T-cell (primary cell): ENCODE data around the gene MKNK1. TPM values are rescaled to one million over a fixed set of nuclear protein-coding genes. Genes with fewer than 3 reads are reported as not detected.

ENCODE experiments used
- ATAC-seq, 4 experiments: fragments of 200-7000 bp in 3 of 4; fragments of 150-1000 bp in 1 of 4; cut with Tn5 transposase; replicated peaks in 1 of 4; 1 replicate in 3 of 4; 2 replicates in 1 of 4; pipeline ENCODE4 v1.10.0; 2021; ENCODE audit warnings: moderate library complexity in 3 of 4, mild to moderate bottlenecking in 2 of 4, moderate number of reproducible peaks in 1 of 4
- CTCF ChIA-PET, 2 donors: fragments of 300-600 bp; sonication (Branson Sonifier 250); formaldehyde crosslinking; loops; one replicate each; lab custom pipeline; 2022; ENCODE audit warnings: antibody characterized with exemption in 2 of 2; lab: Charles Lee
- POLR2A ChIA-PET, 2 donors: fragments of 300-600 bp; sonication (Branson Sonifier 250); formaldehyde crosslinking; loops; one replicate each; lab custom pipeline; 2022; ENCODE audit warnings: antibody characterized with exemption in 2 of 2; lab: Charles Lee
- DNase-seq, 35 experiments: peaks; one replicate each; pipeline versions ENCODE4 v3.0.0 to v3.0.0-alpha.2; 2013 to 2023
- H3K27ac ChIP-seq: one replicate; pipeline ENCODE4 v1.5.1; 2013; ENCODE audit warnings: low read length
- H3K27me3 ChIP-seq, 2 experiments: replicated peaks in 1 of 2; 1 replicate in 1 of 2; 2 replicates in 1 of 2; pipeline versions ENCODE4 v1.6.1 to v1.7.0; 2013; ENCODE audit warnings: low read length in 1 of 2, mixed read lengths in 1 of 2; ENCODE audit not compliant: control insufficient read depth in 2 of 2, insufficient read depth in 2 of 2; ENCODE audit errors: extremely low read depth in 1 of 2
- H3K36me3 ChIP-seq, 2 donors: 1 replicate in 1 of 2; 2 replicates in 1 of 2; pipeline versions ENCODE4 v1.6.1 to v1.7.0; 2013; ENCODE audit warnings: low read length in 1 of 2; ENCODE audit not compliant: control insufficient read depth in 2 of 2, insufficient read depth in 1 of 2; ENCODE audit errors: extremely low read depth in 1 of 2
- H3K4me1 ChIP-seq, 2 experiments: 1 replicate in 1 of 2; 2 replicates in 1 of 2; pipeline versions ENCODE4 v1.6.1 to v1.7.0; 2013; ENCODE audit warnings: low read length in 2 of 2, mixed read lengths in 1 of 2; ENCODE audit not compliant: insufficient read depth in 2 of 2, control insufficient read depth in 1 of 2; ENCODE audit errors: extremely low read depth in 1 of 2
- H3K4me3 ChIP-seq, 2 donors: 1 replicate in 1 of 2; 2 replicates in 1 of 2; pipeline versions ENCODE4 v1.5.1 to v1.7.0; 2013; ENCODE audit warnings: mild to moderate bottlenecking in 2 of 2, low read length in 1 of 2, moderate library complexity in 1 of 2; ENCODE audit not compliant: control insufficient read depth in 1 of 2; ENCODE audit errors: extremely low read depth in 1 of 2
- H3K9me3 ChIP-seq: 2 replicates; pipeline ENCODE4 v1.7.0; 2013
- H3K27ac Mint-ChIP-seq, 2 donors: one replicate each; pipeline ENCODE4 v1.8.0; 2020 to 2021; ENCODE audit warnings: mild to moderate bottlenecking in 2 of 2, mixed read lengths in 2 of 2
- H3K27me3 Mint-ChIP-seq, 2 donors: one replicate each; pipeline ENCODE4 v1.8.0; 2021 to 2022; ENCODE audit warnings: mixed read lengths in 2 of 2
- H3K36me3 Mint-ChIP-seq: one replicate; pipeline ENCODE4 v1.8.0; 2021; ENCODE audit warnings: mixed read lengths
- H3K4me1 Mint-ChIP-seq, 3 donors: one replicate each; pipeline ENCODE4 v1.8.0; 2020 to 2022; ENCODE audit warnings: mixed read lengths in 3 of 3, mild to moderate bottlenecking in 1 of 3
- H3K4me3 Mint-ChIP-seq, 3 donors: one replicate each; pipeline ENCODE4 v1.8.0; 2020 to 2022; ENCODE audit warnings: mild to moderate bottlenecking in 3 of 3, mixed read lengths in 3 of 3, moderate library complexity in 3 of 3
- H3K9me3 Mint-ChIP-seq, 3 donors: one replicate each; pipeline ENCODE4 v1.8.0; 2020 to 2022; ENCODE audit warnings: mixed read lengths in 3 of 3
- WGBS: methylation state at CpG from one replicate; pipeline ENCODE4 v1.1.5; 2013; ENCODE audit warnings: missing lambda C conversion rate; ENCODE audit not compliant: insufficient coverage; 5-methylcytosine and 5-hydroxymethylcytosine counted together
- total RNA-seq, 35 experiments: library from RNA in 6 of 35; stranded (reverse) in 6 of 35; fragments of 120-200 nt in 1 of 35; gene quantifications; one replicate each; pipeline versions ENCODE4 v1.2.1 to v1.2.4 and lab custom pipeline; 2013 to 2026

MKNK1 gene
- total RNA-seq, 5 donors from 2014 or later (not counting 1 experiment from before 2014, with no cell fraction given), result 41.4 to 54.5 (median 52.7) TPM

GRCh38 chr1:46638921-46639320, 34.9 kb upstream of the MKNK1 start:
- ChIA-PET POLR2A (no interaction called here), CTCF (no interaction called here)
- H3K4me1 ChIP-seq, result no peaks in the 10 kb centered on the region
- no peak overlapping the region for H3K4me3 Mint-ChIP-seq
- no peaks in the 10 kb centered on the region for H3K4me1 Mint-ChIP-seq
- no peak overlapping the region for H3K27ac ChIP-seq
- H3K27me3 ChIP-seq, result no peaks in the 10 kb centered on the region
- no peak for DNase-seq
- H3K9me3 Mint-ChIP-seq, result no peaks in the 10 kb centered on the region
- no peak for ATAC-seq
- no peaks in the 10 kb centered on the region for H3K9me3 ChIP-seq
- H3K36me3 Mint-ChIP-seq, result peaks cover 52% of the 10 kb centered on the region
- H3K36me3 ChIP-seq, result peaks cover 0 to 41% of the 10 kb centered on the region in 2 donors
- no peak overlapping the region for H3K4me3 ChIP-seq
- no peak overlapping the region for H3K27ac Mint-ChIP-seq
- no peaks in the 10 kb centered on the region for H3K27me3 Mint-ChIP-seq

- Mint-ChIP-seq H3K36me3 (peaks cover 56% of the 10 kb centered on the region), H3K27me3 (no peaks in the 10 kb centered on the region), H3K9me3 (no peaks in the 10 kb centered on the region), H3K4me1 (no peaks in the 10 kb centered on the region), H3K27ac (no peak overlapping the region), H3K4me3 (no peak overlapping the region)
- POLR2A ChIA-PET, result no interaction called here
- Histone ChIP-seq H3K27me3 (no peaks in the 10 kb centered on the region), H3K36me3 (peaks cover 0 to 43% of the 10 kb centered on the region in 2 donors), H3K4me3 (no peak overlapping the region), H3K27ac (no peak overlapping the region), H3K9me3 (no peaks in the 10 kb centered on the region), H3K4me1 (no peaks in the 10 kb centered on the region)
- CTCF ChIA-PET, result no interaction called here
- WGBS, result no CpG with 5 or more reads among the region's 2 CpGs
- DNase-seq (no peak), ATAC-seq (no peak)
Measured at GRCh38 chr1:46637444-46638083, 33.5 kb upstream of the MKNK1 start.

GRCh38 chr1:46635205-46635604, 31.1 kb upstream of the MKNK1 start:
- no peak overlapping the region for H3K27ac Mint-ChIP-seq
- 100% methylated on average over 1 of the region's 2 CpGs for WGBS
- no peak overlapping the region for H3K4me3 ChIP-seq
- H3K27me3 ChIP-seq, result no peaks in the 10 kb centered on the region
- no peak for DNase-seq
- no peak overlapping the region for H3K27ac ChIP-seq
- ATAC-seq, result no peak
- no peak overlapping the region for H3K4me3 Mint-ChIP-seq
- H3K27me3 Mint-ChIP-seq, result no peaks in the 10 kb centered on the region
- H3K36me3 Mint-ChIP-seq, result peaks cover 52% of the 10 kb centered on the region
- H3K9me3 ChIP-seq, result no peaks in the 10 kb centered on the region
- CTCF ChIA-PET, result no interaction called here
- H3K4me1 ChIP-seq, result no peaks in the 10 kb centered on the region
- POLR2A ChIA-PET, result interaction anchor here in 1 of 2 donors (0.5 kb wide), 1 partner anchor 253 kb away, joined by 3 read pairs; no protein-coding TSS in a partner anchor
- peaks cover 0 to 46% of the 10 kb centered on the region in 2 donors for H3K36me3 ChIP-seq
- no peaks in the 10 kb centered on the region for H3K4me1 Mint-ChIP-seq
- no peaks in the 10 kb centered on the region for H3K9me3 Mint-ChIP-seq

- ChIA-PET CTCF (no interaction called here), POLR2A (no interaction called here)
- Histone ChIP-seq H3K27me3 (no peaks in the 10 kb centered on the region), H3K36me3 (peaks cover 0 to 37% of the 10 kb centered on the region in 2 donors), H3K4me3 (no peak overlapping the region), H3K4me1 (no peaks in the 10 kb centered on the region), H3K9me3 (no peaks in the 10 kb centered on the region), H3K27ac (no peak overlapping the region)
- ATAC-seq (no peak), DNase-seq (no peak)
- Mint-ChIP-seq H3K4me3 (no peak overlapping the region), H3K27ac (no peak overlapping the region), H3K36me3 (peaks cover 36% of the 10 kb centered on the region), H3K27me3 (no peaks in the 10 kb centered on the region), H3K9me3 (no peaks in the 10 kb centered on the region), H3K4me1 (no peaks in the 10 kb centered on the region)
- 100% methylated on average over 1 of the region's 2 CpGs for WGBS
Measured at GRCh38 chr1:46630719-46631118, 26.7 kb upstream of the MKNK1 start.

GRCh38 chr1:46623743-46624644, 19.9 kb upstream of the MKNK1 start:
- no peak overlapping the region for H3K27ac ChIP-seq
- no peak overlapping the region for H3K4me3 Mint-ChIP-seq
- H3K27ac Mint-ChIP-seq, result no peak overlapping the region
- no peaks in the 10 kb centered on the region for H3K27me3 Mint-ChIP-seq
- H3K4me1 Mint-ChIP-seq, result no peaks in the 10 kb centered on the region
- no peaks in the 10 kb centered on the region for H3K27me3 ChIP-seq
- H3K9me3 ChIP-seq, result no peaks in the 10 kb centered on the region
- H3K4me1 ChIP-seq, result no peaks in the 10 kb centered on the region
- H3K36me3 Mint-ChIP-seq, result peaks cover 3% of the 10 kb centered on the region
- no peaks in the 10 kb centered on the region for H3K36me3 ChIP-seq
- 90% methylated on average over 2 of the region's 4 CpGs for WGBS
- ATAC-seq (no peak), DNase-seq (no peak)
- H3K9me3 Mint-ChIP-seq, result no peaks in the 10 kb centered on the region
- ChIA-PET CTCF (interaction anchor here in 1 of 2 donors (0.8 kb wide), 1 partner anchor 8 kb away, joined by 3 read pairs; no protein-coding TSS in a partner anchor), POLR2A (no interaction called here)
- no peak overlapping the region for H3K4me3 ChIP-seq

GRCh38 chr1:46622344-46622743, 18.3 kb upstream of the MKNK1 start:
- Histone ChIP-seq H3K9me3 (no peaks in the 10 kb centered on the region), H3K4me3 (no peak overlapping the region), H3K27me3 (no peaks in the 10 kb centered on the region), H3K27ac (no peak overlapping the region), H3K4me1 (peaks cover 0 to 2% of the 10 kb centered on the region in 2 experiments), H3K36me3 (no peaks in the 10 kb centered on the region)
- WGBS, result 87% methylated on average over 3 of the region's 3 CpGs
- ChIA-PET CTCF (interaction anchor here in 1 of 2 donors (0.5 kb wide), 1 partner anchor 44 kb away, joined by 3 read pairs; no protein-coding TSS in a partner anchor), POLR2A (no interaction called here)
- H3K27me3 Mint-ChIP-seq, result no peaks in the 10 kb centered on the region
- ATAC-seq, result no peak
- no peak overlapping the region for H3K4me3 Mint-ChIP-seq
- no peak overlapping the region for H3K27ac Mint-ChIP-seq
- peaks cover 0 to 7% (median 4%) of the 10 kb centered on the region in 3 donors for H3K4me1 Mint-ChIP-seq
- no peaks in the 10 kb centered on the region for H3K36me3 Mint-ChIP-seq
- no peak for DNase-seq
- H3K9me3 Mint-ChIP-seq, result no peaks in the 10 kb centered on the region
